Measurements from ENCODE around the gene RABGAP1L.

- TF ChIP-seq ZNF274 (IDR thresholded peaks at IDR 0.05; ENCODE audit: low read depth, low read length) (no peak), YY1 (IDR thresholded peaks at IDR 0.05; ENCODE audit: insufficient read depth, insufficient read length) (no peak), SUZ12 (IDR thresholded peaks at IDR 0.05; ENCODE audit: extremely low read depth, insufficient read depth, insufficient read length) (no peak)
These were observed 530.9 kb downstream of the RABGAP1L start for GRCh38 chr1:174690266-174690665.

All from NT2/D1 (cell line).